NCI-H1048 (cell line): ENCODE measurements around the gene INS.

ENCODE experiments used
- DNase-seq: peaks from one replicate; lab custom pipeline; 2025; lab: John Stamatoyannopoulos, UW

The INS gene

GRCh38 chr11:2114430-2115241 is 46.4 kb downstream of the INS start:
- DNase-seq, result no peak

DNA sequence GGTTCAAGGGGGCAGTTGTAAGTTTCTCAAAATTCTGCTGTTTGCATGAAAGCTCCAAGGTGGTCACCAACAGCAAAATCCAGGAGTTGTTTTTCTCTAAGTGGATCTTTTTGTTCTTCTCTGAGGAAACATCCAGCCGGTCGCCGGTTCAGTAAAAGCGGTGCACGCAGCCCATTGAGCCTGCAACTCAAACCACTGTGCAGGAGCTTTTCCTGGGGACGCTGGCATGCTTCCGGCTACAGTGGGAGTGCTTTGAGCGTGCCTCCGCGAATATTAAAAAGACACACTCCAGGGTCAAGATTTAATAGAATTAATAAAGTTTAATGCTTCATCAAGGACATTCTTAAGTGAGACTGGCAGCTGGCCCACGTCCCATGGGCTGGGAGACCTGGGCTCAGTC is 47.2 kb downstream of the INS start:
- DNase-seq, result no peak

DNA sequence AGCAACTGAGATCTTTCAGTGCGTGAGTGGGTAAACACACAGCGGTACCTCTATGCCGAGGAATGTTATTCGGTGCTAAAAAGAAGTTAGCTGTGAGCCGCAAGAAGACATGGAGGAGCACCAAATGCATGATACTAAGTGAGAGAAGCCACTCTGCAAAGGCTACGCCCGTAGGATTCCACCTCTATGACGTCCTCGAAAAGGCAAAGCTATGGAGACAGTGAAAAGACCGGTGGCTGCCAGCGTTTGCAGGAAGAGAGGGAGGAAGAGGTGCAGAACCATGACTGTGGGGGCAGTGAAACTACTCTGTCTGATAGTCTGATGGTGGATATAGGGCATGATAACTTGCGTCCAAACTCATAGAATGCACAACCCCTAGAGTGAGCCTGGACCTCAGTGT is 50.5 kb downstream of the INS start:
- DNase-seq, result no peak
